PC-9 (cell line): Measurements from ENCODE around the gene ZNF346. TPM values are rescaled to one million over a fixed set of nuclear protein-coding genes. Genes with fewer than 3 reads are reported as not detected.

ENCODE experiments used
- BruUV-seq: library from RNA; stranded (reverse); fragments of 400-500 nt; replicated peaks from 2 replicates; lab custom pipeline; 2021; lab: Mats Ljungman, UMichigan
- CTCF ChIA-PET: fragments of 300-600 bp; sonication (Branson Sonifier 250); formaldehyde crosslinking; loops from one replicate; lab custom pipeline; 2022; ENCODE audit warnings: antibody characterized with exemption; lab: Charles Lee
- POLR2A ChIA-PET: fragments of 300-600 bp; sonication (Branson Sonifier 250); formaldehyde crosslinking; loops from one replicate; lab custom pipeline; 2022; ENCODE audit warnings: antibody characterized with exemption; ENCODE audit not compliant: unreplicated experiment; lab: Charles Lee
- DNase-seq, 2 experiments: peaks; one replicate each; pipeline versions ENCODE4 v3.0.0 to v3.0.0-alpha.2; 2015 to 2022; ENCODE audit warnings: mixed read lengths in 1 of 2
- H2AFZ ChIP-seq: fragments of 200-600 bp; sonication (generic); 2 replicates; pipeline ENCODE4 v1.8.1; 2017; ENCODE audit warnings: antibody characterized with exemption
- H3F3A ChIP-seq: fragments of 200-600 bp; sonication (generic); 2 replicates; pipeline ENCODE4 v1.8.1; 2017; ENCODE audit warnings: antibody characterized with exemption, mild to moderate bottlenecking, low read depth; ENCODE audit not compliant: insufficient read depth
- H3K27ac ChIP-seq: fragments of 200-600 bp; sonication (generic); 2 replicates; pipeline ENCODE4 v1.6.1; 2016; ENCODE audit warnings: mixed run types
- H3K27me3 ChIP-seq: fragments of 200-600 bp; sonication (generic); 2 replicates; pipeline ENCODE4 v1.6.1; 2016; ENCODE audit warnings: low read depth, mixed run types; ENCODE audit not compliant: insufficient read depth
- H3K36me3 ChIP-seq: fragments of 200-600 bp; sonication (generic); 2 replicates; pipeline ENCODE4 v1.6.1; 2016; ENCODE audit warnings: low read depth, mixed run types
- H3K4me1 ChIP-seq: fragments of 200-600 bp; sonication (generic); replicated peaks from 2 replicates; pipeline ENCODE4 v1.6.1; 2016; ENCODE audit warnings: mixed run types; ENCODE audit not compliant: insufficient read depth
- H3K4me2 ChIP-seq: fragments of 200-600 bp; sonication (generic); 2 replicates; pipeline ENCODE4 v1.6.1; 2017; ENCODE audit warnings: mixed run types
- H3K4me3 ChIP-seq: fragments of 200-600 bp; sonication (generic); 2 replicates; pipeline ENCODE4 v1.6.1; 2016; ENCODE audit warnings: mixed run types
- H3K79me2 ChIP-seq: fragments of 200-600 bp; sonication (generic); 2 replicates; pipeline ENCODE4 v1.6.1; 2017; ENCODE audit warnings: low read depth, mixed run types
- H3K9me2 ChIP-seq: fragments of 200-600 bp; sonication (generic); 2 replicates; pipeline ENCODE4 v1.8.1; 2017; ENCODE audit warnings: mild to moderate bottlenecking; ENCODE audit not compliant: insufficient read depth
- H3K9me3 ChIP-seq: fragments of 200-600 bp; sonication (generic); 2 replicates; pipeline ENCODE4 v1.8.1; 2016; ENCODE audit warnings: low read depth; ENCODE audit not compliant: insufficient read depth
- H4K20me1 ChIP-seq: fragments of 200-600 bp; sonication (generic); 2 replicates; pipeline ENCODE4 v1.8.1; 2017; ENCODE audit not compliant: insufficient read depth
- CTCF ChIP-seq: fragments of 200-600 bp; sonication (generic); conservative IDR thresholded peaks from 2 replicates; pipeline ENCODE4 v1.6.1; 2017; ENCODE audit warnings: mixed run types, antibody characterized with exemption, mild to moderate bottlenecking, moderate library complexity
- EZH2 ChIP-seq: fragments of 200-600 bp; sonication (generic); IDR thresholded peaks from 2 replicates; pipeline ENCODE4 v1.8.0; 2017; ENCODE audit warnings: antibody characterized with exemption, low read depth
- intact Hi-C: fragments of 100-400 bp; cut with micrococcal nuclease; formaldehyde crosslinking; loops from one replicate; pipeline ENCODE4 v1.10.0; 2022; ENCODE audit not compliant: unreplicated experiment
- total RNA-seq: library from RNA; stranded (reverse); gene quantifications from 2 replicates; pipeline ENCODE4 v1.2.3, GENCODE V29; 2021

Gene ZNF346
- total RNA-seq, 1 experiment from 2014 or later: 23.8 TPM

DNA sequence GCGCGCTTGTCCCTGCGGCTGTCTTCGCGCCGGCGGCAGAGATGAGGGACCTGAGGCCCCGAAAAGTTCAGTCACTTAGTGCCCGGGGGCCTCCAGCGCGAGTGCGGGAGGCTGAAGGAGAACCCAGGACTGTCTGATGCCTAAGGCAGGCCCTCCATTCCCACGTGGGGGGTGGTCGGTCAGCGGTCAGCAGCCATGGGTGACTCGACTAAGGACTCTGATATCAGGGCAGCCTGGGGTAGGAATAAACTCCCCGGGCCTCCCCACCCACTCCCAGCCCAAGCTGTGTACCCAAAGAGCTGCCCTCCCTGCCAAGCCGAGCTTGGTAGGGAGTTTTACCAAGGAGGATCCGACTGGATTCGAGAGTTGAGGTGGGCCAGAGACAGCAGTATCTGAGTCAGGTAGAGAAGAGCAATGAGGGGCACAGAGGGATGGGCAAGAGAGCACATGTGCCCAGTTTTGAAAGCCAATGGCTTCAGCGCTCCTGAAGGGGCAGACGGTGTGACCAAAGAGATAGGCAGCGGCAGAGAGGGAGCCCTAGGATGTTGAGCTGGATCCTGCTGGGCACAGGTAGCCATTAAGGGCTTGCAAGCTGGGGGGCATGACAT lies 65.0 kb downstream of the ZNF346 start:
- Histone ChIP-seq H3K4me1 (no peaks in the 10 kb centered on the region), H3F3A (peaks cover 28% of the 10 kb centered on the region; the same call in 1 of the 2 replicates), H3K4me3 (peak overlapping the region; percentile 65), H3K36me3 (no peaks in the 10 kb centered on the region), H3K27me3 (0 out of 2 replicates have a peak, but pooled peaks cover 5% of the 10 kb centered on the region), H4K20me1 (no peaks in the 10 kb centered on the region), H3K79me2 (no peaks in the 10 kb centered on the region), H3K9me2 (no peaks in the 10 kb centered on the region), H2AFZ (peak overlapping the region; percentile 91), H3K27ac (no peak overlapping the region), H3K4me2 (peak overlapping the region; percentile 74), H3K9me3 (no peaks in the 10 kb centered on the region)
- ChIA-PET CTCF (interaction anchor here (0.6 to 0.7 kb wide), 3 partner anchors 53 to 410 kb away, joined by 3 to 10 read pairs (median 4); partner anchors contain the start of gene PDLIM7), POLR2A (interaction anchor here (0.7 kb wide), 1 partner anchor 22 kb away, joined by 6 read pairs; no protein-coding TSS in a partner anchor)
- no peak for DNase-seq
- TF ChIP-seq EZH2: no peak
- TF ChIP-seq CTCF: no peak
- intact Hi-C loops: loop anchor here (2.0 to 5.0 kb wide), 2 partner anchors 265 to 441 kb away; partner anchors contain the start of gene TSPAN17
- TSS peak; percentile 55 for BruUV-seq

DNA sequence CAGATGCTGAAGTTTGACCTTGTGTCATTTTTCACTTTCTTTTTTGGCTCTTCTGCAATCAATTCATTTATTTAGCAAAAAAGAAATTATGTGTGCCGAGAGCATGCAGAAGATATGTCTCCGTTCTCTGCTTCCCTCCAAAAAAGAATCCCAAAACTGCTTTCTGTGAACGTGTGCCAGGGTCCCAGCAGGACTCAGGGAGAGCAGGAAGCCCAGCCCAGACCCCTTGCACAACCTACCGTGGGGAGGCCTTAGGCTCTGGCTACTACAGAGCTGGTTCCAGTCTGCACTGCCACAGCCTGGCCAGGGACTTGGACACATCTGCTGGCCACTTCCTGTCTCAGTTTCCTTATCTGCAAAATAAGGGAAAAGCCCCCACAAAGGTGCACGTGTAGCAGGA lies 66.6 kb downstream of the ZNF346 start:
- intact Hi-C loops: loop anchor here (5.0 kb wide), 1 partner anchor 267 kb away; no protein-coding TSS in a partner anchor
- H3K4me2 ChIP-seq: no peak overlapping the region

More for the DNA sequence above, 66.6 kb downstream of the ZNF346 start:
- H3K36me3 ChIP-seq: no peaks in the 10 kb centered on the region
- no peak overlapping the region for H3K4me3 ChIP-seq
- H3K9me3 ChIP-seq: no peaks in the 10 kb centered on the region
- 0 out of 2 replicates have a peak, but pooled peaks cover 1% of the 10 kb centered on the region for H3K27me3 ChIP-seq
- H3K79me2 ChIP-seq: no peaks in the 10 kb centered on the region
- TF ChIP-seq CTCF (no peak), EZH2 (no peak)
- ChIA-PET POLR2A (interaction anchor here (0.7 kb wide), 1 partner anchor 10 kb away, joined by 3 read pairs; no protein-coding TSS in a partner anchor), CTCF (no interaction called here)
- no peak for DNase-seq
- no peaks in the 10 kb centered on the region for H3K4me1 ChIP-seq
- BruUV-seq: no TSS peak
- H3F3A ChIP-seq: peaks cover 28% of the 10 kb centered on the region; the same call in 1 of the 2 replicates
- H3K27ac ChIP-seq: no peak overlapping the region
- no peaks in the 10 kb centered on the region for H3K9me2 ChIP-seq
- no peak overlapping the region for H2AFZ ChIP-seq
- H4K20me1 ChIP-seq: no peaks in the 10 kb centered on the region
